Measurements from ENCODE around the gene MRPL21. TPM values are rescaled to one million over a fixed set of nuclear protein-coding genes. Genes with fewer than 3 reads are reported as not detected.

Gene MRPL21
- total RNA-seq, 1 donor from 2014 or later = 52.5 TPM

- Mint-ChIP-seq H3K27me3 (ENCODE audit: low read depth) (peaks cover 4% of the 10 kb centered on the region), H3K27ac (no peak overlapping the region), H3K36me3 (no peaks in the 10 kb centered on the region), H3K4me3 (peak overlapping the region; percentile 69), H3K4me1 (peaks cover 29% of the 10 kb centered on the region), H3K9me3 (no peaks in the 10 kb centered on the region)
- DNase-seq (ENCODE audit: low spot score in 2 of 2, unreplicated experiment in 2 of 2) = no peak
- TF ChIP-seq, protein P1, sequence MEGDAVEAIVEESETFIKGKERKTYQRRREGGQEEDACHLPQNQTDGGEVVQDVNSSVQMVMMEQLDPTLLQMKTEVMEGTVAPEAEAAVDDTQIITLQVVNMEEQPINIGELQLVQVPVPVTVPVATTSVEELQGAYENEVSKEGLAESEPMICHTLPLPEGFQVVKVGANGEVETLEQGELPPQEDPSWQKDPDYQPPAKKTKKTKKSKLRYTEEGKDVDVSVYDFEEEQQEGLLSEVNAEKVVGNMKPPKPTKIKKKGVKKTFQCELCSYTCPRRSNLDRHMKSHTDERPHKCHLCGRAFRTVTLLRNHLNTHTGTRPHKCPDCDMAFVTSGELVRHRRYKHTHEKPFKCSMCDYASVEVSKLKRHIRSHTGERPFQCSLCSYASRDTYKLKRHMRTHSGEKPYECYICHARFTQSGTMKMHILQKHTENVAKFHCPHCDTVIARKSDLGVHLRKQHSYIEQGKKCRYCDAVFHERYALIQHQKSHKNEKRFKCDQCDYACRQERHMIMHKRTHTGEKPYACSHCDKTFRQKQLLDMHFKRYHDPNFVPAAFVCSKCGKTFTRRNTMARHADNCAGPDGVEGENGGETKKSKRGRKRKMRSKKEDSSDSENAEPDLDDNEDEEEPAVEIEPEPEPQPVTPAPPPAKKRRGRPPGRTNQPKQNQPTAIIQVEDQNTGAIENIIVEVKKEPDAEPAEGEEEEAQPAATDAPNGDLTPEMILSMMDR (IDR thresholded peaks at IDR 0.05; ENCODE audit: unreplicated experiment) = no peak
Measured at GRCh38 chr11:68870470-68870869, 33.2 kb downstream of the MRPL21 start.

DNA sequence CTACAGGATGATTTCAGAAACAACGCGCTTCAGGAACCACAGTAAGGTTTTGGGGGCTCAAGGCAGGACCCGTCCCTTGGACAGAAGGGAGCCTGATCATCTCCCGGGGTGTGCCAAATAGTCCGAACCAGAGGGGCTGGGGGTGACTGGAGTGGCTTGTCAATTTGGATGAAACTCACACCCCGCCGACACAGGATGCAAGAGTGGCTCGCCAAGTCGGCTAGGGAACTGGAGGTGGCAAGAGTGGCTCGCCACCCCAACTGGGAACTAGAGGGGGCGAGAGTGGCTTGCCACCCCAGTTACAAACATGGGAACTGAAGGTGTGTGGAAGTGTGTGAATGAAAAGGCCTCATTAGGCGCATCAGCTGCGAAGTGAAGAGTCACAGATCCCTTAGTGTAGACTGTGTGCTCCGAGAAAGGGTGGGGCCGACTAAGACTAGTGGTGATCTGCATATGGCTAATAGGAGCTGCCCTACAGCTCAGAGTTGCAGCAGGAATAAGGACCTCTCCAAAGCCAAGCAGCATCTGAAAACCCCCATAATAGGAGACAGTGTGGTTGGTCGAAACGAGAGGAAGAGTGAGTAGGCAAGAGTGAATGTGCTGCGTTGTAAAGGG, 35.3 kb downstream of the MRPL21 start:
- peaks cover 4% of the 10 kb centered on the region for H3K9me3 Mint-ChIP-seq
- H3K4me1 Mint-ChIP-seq = peaks cover 28% of the 10 kb centered on the region
- no peak overlapping the region for H3K4me3 Mint-ChIP-seq
- H3K27me3 Mint-ChIP-seq (ENCODE audit: low read depth) = peaks cover 4% of the 10 kb centered on the region
- no peak for DNase-seq (ENCODE audit: low spot score in 2 of 2, unreplicated experiment in 2 of 2)
- peaks cover 3% of the 10 kb centered on the region for H3K36me3 Mint-ChIP-seq
- H3K27ac Mint-ChIP-seq = no peak overlapping the region
- TF ChIP-seq, protein P1 (IDR thresholded peaks at IDR 0.05; ENCODE audit: unreplicated experiment) = no peak

GRCh38 chr11:68867066-68867465, 36.6 kb downstream of the MRPL21 start:
- peaks cover 10% of the 10 kb centered on the region for H3K36me3 Mint-ChIP-seq
- no peak overlapping the region for H3K27ac Mint-ChIP-seq
- TF ChIP-seq, protein P1 (IDR thresholded peaks at IDR 0.05; ENCODE audit: unreplicated experiment) = no peak
- H3K27me3 Mint-ChIP-seq (ENCODE audit: low read depth) = peaks cover 4% of the 10 kb centered on the region
- peaks cover 17% of the 10 kb centered on the region for H3K4me1 Mint-ChIP-seq
- no peak overlapping the region for H3K4me3 Mint-ChIP-seq
- no peak for DNase-seq (ENCODE audit: low spot score in 2 of 2, unreplicated experiment in 2 of 2)
- H3K9me3 Mint-ChIP-seq = peaks cover 11% of the 10 kb centered on the region

- TF ChIP-seq, protein P1 (IDR thresholded peaks at IDR 0.05; ENCODE audit: unreplicated experiment) = no peak
- Mint-ChIP-seq H3K36me3 (peaks cover 10% of the 10 kb centered on the region), H3K4me3 (no peak overlapping the region), H3K27ac (no peak overlapping the region), H3K4me1 (peaks cover 10% of the 10 kb centered on the region), H3K9me3 (peaks cover 11% of the 10 kb centered on the region), H3K27me3 (ENCODE audit: low read depth) (peaks cover 4% of the 10 kb centered on the region)
- no peak for DNase-seq (ENCODE audit: low spot score in 2 of 2, unreplicated experiment in 2 of 2)
Measured at GRCh38 chr11:68865241-68865640, 38.4 kb downstream of the MRPL21 start.

- Mint-ChIP-seq H3K36me3 (peaks cover 10% of the 10 kb centered on the region), H3K4me1 (peaks cover 2% of the 10 kb centered on the region), H3K4me3 (no peak overlapping the region), H3K27ac (no peak overlapping the region), H3K27me3 (ENCODE audit: low read depth) (peaks cover 3% of the 10 kb centered on the region), H3K9me3 (peaks cover 11% of the 10 kb centered on the region)
- TF ChIP-seq, protein P1 (IDR thresholded peaks at IDR 0.05; ENCODE audit: unreplicated experiment) = no peak
- DNase-seq (ENCODE audit: low spot score in 2 of 2, unreplicated experiment in 2 of 2) = no peak
Measured at GRCh38 chr11:68863553-68864265, 39.9 kb downstream of the MRPL21 start.

Measured in mesothelial cell of epicardium (in vitro differentiated cells).